Ecto neural progenitor cell (in vitro differentiated cells): ENCODE data around the gene MEAF6.
"Not testable (repeated sequence)": the region's sequence is repeated elsewhere in the genome, so short reads cannot be mapped to it uniquely, and the experiment has no call there.

Experiments
- DNase-seq: peaks from one replicate; pipeline ENCODE4 v3.0.0-alpha.2; 2018; ENCODE audit warnings: low spot score

MEAF6 gene

DNA sequence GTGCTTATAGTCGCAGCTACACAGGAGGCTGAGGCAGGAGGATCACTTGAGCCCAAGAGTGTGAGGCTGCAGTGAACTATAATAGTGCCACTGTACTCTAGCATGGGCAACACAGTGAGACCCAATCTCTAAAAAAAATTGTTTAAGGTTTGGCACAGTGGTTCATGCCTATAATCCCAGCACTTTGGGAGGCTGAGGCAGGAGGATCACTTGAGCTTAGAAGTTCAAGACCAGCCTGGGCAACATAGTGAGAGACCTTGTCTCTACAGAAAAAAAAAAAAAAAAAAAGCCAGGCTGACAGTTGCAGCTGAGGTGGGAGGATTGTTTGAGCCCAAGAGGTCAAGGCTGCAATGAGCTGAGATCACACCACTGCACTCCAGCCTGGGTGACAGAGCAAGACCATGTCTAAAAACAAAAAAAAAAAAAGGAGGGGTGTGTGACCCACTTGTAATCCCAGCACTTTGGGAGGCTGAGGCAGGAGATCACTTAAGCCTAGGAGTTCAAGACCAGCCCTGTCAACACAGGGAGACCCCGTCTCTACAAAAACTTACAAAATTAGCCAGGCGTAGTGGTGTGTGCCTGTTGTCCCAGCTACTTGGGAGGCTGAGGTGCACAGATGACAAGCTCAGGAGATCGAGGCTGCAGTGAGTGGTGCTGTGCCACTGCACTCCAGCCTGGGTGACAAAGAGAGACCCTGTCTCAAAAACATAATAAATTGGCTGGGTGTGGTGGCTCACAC, 18.0 kb upstream of the MEAF6 start:
- DNase-seq = not testable (repeated sequence)

DNA sequence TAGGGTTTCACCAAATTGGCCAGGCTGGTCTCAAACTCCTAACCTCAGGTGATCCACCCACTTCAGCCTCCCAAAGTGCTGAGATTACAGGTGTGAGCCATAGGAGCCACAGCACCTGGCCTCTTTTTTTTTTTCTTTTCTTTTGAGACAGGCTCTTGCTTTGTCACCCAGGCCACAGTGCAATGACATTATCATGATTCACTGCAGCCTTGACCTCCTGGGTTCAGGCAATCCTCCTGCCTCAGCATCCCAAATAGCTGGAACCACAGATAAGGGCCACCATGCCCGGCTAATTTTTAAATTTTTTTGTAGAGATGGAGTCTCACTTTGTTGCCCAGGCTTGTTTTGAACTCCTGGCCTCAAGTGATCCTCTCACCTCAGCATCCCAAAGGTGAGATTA, 15.3 kb upstream of the MEAF6 start:
- DNase-seq = not testable (repeated sequence)

DNA sequence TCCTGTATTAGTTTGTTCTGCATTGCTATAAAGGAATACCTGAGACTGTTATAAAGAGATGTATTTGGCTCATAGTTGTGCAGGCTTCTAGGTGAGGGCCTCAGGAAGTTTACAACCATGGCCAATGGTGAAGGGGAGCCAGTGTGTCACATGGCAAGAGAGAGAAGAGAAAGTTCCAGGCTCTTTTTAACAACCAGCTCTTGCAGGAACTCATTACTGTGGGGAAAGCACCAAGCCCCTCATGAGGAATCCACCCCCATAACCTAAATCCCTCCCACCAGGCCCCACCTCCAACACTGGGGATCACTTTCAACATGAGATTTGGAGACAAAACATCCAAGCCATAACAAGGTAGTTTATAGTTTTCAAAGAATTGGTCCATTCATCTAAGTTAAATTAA, 5.0 kb upstream of the MEAF6 start:
- DNase-seq = no peak

DNA sequence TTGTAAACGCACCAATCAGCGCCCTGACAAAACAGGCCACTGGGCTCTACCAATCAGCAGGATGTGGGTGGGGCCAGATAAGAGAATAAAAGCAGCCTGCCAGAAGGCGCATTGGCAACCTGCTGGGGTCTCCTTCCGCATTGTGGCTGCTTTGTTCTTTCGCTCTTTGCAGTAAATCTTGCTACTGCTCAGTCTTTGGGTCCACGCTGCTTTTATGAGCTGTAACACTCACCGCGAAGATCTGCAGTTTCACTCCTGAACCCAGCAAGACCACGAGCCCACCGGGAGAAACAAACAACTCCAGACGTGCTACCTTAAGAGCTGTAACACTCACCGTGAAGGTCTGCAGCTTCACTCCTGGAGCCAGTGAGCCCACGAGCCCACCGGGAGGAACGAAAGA, 4.4 kb upstream of the MEAF6 start:
- not testable (repeated sequence) for DNase-seq

GRCh38 chr1:37518241-37518640, 3.7 kb upstream of the MEAF6 start:
- DNase-seq = not testable (repeated sequence)

- DNase-seq = no peak
Measured at GRCh38 chr1:37517569-37517968, 3.0 kb upstream of the MEAF6 start.

GRCh38 chr1:37515185-37516034, 844 bp upstream of the MEAF6 start:
- DNase-seq = no peak

- DNase-seq = peak; percentile 61
Measured at GRCh38 chr1:37513795-37514349, 694 bp downstream of the MEAF6 start.

- DNase-seq = no peak
Measured at GRCh38 chr1:37509181-37509580, 5.4 kb downstream of the MEAF6 start.

- DNase-seq = no peak
Measured at GRCh38 chr1:37506740-37507139, 7.8 kb downstream of the MEAF6 start.

- DNase-seq = not testable (repeated sequence)
Measured at GRCh38 chr1:37502791-37503190, 11.8 kb downstream of the MEAF6 start.

DNA sequence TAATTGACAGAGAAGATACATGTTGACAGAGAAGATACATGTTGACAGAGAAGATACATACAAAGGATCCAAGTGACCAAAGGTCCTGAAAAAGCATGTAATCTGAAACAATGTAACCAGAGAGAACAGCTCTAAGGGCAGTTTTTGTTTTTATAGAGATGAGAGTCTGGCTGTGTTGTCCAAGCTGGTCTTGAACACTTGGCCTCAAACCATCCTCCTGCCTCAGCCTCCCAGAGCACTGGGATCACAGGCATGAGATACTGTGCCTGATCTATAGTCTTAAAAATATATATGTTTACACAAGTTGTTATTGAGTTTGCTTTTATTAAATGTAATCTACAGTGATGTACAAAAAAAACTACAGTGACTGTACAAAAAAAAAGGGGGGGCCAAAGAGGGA, 12.5 kb downstream of the MEAF6 start:
- no peak for DNase-seq

DNA sequence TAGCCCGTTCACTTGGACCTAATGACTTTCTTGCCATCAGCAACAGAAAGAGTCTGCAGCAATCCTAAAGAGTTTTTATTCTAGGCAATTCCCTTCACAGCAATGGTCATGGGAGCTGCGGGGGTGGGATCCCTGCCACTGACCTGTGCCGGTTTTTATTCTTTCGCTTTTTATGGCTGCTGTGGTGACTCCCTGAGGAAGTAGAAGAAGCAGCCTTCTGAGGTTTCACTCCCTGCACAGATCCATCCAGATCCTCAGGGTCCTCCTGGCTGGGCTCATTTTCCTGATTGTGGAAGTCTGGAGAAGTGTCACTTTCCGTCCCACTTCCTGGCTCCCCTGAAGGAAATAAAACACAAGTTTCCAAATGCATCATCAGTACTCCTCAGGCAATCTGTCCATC, 12.9 kb downstream of the MEAF6 start:
- DNase-seq = no peak

GRCh38 chr1:37498872-37499617, 15.5 kb downstream of the MEAF6 start:
- DNase-seq = no peak

DNA sequence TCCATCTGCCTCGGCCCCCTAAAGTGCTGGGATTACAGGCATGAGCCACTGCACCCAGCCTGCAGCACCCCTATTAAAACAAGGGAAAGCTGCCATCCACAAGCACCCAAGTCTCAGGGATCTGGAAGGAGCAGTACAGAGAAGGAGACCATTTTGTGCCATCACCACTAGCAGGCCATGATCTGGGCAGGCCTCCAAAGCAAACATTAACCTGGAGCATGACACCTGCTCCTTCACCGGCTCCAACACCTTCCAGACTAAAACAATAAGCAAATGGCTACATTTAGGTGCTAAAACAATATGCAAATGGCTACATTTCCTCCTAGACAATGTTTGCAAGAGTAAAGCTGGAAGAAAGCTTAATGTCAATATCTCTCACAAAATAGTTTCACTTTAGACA, 16.7 kb downstream of the MEAF6 start:
- DNase-seq = no peak

DNA sequence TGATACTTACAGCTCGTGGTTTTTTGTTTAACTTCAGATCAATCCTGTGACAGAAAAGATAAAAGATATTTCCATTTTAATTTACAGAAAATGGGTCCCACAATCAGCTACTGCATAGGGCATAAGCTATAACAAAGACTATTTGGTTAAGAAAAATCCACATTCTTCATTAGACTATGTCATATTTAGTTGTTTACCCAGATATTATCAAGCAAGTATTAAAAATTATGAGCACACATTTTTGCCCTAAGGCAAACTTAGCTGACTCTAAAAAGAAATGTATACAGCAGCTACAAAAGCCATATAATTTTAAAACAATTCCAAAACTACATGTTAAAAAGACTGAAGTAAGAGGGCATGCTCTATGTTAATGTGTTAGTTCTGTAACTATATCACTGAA, 18.7 kb downstream of the MEAF6 start:
- no peak for DNase-seq

- no peak for DNase-seq
Measured at GRCh38 chr1:37493336-37494098, 21.0 kb downstream of the MEAF6 start.

- DNase-seq = no peak
Measured at GRCh38 chr1:37487619-37487984, 27.0 kb downstream of the MEAF6 start.

DNA sequence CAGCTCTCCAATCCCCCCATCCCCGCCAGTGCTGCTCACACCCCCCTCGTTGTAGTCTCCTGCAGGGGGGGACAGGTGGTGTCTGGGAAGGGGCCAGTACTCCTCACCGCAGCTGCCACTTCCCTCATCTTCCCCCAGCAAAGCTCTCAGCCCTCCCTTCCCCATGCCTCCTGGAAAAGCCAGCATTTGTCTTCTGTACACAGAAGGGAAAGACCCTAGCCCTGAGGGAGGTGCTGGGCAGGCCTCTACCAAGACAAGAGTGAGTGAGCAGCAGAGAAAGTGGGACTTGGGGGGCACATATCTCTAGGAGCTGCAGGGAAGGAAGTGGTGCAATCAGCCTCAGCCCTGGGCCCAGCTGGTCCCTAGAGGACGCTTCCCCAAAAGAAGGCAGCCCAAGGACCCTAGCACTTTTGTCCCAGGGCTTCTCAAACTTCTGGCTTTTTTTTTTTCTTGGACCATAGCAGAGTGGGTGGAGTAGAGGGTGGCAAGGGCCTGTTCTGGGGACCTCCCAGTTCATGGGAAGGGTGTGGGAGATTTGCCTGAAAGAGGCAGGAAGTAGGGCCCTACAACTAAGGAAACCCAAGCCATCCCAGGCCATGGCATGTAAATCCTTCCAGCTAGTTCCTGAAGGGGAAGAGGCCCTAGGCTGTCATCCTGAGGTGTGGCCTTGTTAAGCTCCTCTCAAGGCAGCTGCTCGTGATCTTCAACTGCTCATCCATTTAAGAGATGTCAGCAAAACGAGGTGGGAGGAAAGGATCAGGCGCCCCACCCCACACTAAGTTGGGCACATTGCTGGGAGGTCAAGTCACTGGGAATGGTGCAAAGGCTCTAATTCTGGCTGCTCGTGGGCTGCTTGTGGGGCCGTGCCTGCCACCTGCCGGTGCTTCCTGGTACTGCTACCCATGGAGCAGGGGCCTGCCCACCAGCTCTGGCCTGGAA, 27.6 kb downstream of the MEAF6 start:
- peak; percentile 83 for DNase-seq

GRCh38 chr1:37485902-37486679, 28.5 kb downstream of the MEAF6 start:
- DNase-seq = no peak
